Measurements from ENCODE around the gene INPP4A. TPM values are rescaled to one million over a fixed set of nuclear protein-coding genes. Genes with fewer than 3 reads are reported as not detected.
A peak's percentile ranks its signal among the peaks of the same experiment; 100 is the strongest.
"Not testable (repeated sequence)": the region's sequence is repeated elsewhere in the genome, so short reads cannot be mapped to it uniquely, and the experiment has no call there.

The INPP4A gene
- total RNA-seq, 2 experiments from 2014 or later, result 147 to 159 TPM

DNA sequence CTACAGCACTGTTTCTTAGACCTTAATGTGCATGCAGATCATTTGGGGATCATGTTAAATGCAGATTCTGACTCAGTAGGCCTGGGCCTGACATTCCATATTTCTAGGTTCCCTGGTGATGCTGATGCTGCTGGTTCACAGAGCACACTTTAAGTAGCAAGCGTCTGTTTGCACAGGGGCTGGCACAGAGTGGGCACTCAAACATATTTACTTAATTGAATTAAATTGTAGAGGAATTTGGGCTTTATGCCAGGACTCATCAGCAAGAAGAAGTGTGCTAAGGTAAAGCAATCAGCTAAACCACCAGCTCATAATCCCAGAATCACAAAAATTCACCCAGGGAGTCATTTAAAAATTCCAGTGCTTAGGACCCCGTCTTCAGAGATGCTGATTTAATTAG is 25.1 kb upstream of the INPP4A start:
- peaks cover 14% of the 10 kb centered on the region for H3K36me3 Mint-ChIP-seq
- POLR2A ChIA-PET, result no interaction called here
- peaks cover 7% of the 10 kb centered on the region for H3K4me1 Mint-ChIP-seq
- H3K9me3 Mint-ChIP-seq, result peaks cover 9% of the 10 kb centered on the region
- ATAC-seq (ENCODE audit: low read depth) (no peak), DNase-seq (no peak)
- no peak overlapping the region for H3K27ac Mint-ChIP-seq
- H3K27me3 Mint-ChIP-seq, result no peaks in the 10 kb centered on the region
- H3K4me3 Mint-ChIP-seq, result no peak overlapping the region

DNA sequence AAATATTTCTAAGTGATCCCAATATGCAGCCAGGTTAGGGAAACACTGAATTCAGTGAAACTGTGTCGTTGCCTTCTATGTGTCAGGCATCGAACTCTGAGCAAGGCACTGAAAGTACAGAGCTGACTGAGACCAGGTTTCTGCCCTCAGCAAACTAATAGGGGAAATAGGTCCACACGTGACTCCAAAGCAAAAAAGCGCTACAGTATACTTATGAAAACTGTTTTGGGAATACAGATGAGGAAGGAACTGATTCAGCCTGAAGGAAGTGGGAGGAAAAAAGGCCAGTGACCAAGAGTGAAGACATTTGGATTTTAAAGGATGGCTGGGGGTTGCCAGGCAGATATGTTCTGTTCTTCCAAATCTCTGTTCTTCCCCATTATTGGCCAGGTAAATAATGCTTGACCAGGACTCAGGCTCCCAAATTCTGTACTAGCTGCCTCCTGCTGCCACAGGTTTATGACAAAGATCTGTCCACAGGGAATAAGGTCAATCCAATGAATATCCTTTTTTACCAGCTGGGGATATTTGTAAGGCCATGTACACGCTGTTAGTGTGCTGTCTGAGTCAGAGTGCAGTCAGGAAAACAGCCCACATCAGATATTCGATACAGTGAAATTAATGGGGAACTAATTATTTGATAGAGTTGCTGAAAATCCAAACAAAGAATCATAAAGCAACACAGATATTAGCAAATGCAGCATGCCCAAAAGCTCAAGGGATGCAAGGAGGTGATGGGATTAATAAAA is 24.5 kb upstream of the INPP4A start:
- DNase-seq (no peak), ATAC-seq (ENCODE audit: low read depth) (no peak)
- Mint-ChIP-seq H3K36me3 (peaks cover 13% of the 10 kb centered on the region), H3K9me3 (peaks cover 9% of the 10 kb centered on the region), H3K27ac (no peak overlapping the region), H3K4me1 (peaks cover 7% of the 10 kb centered on the region), H3K4me3 (no peak overlapping the region), H3K27me3 (no peaks in the 10 kb centered on the region)
- POLR2A ChIA-PET, result interaction anchor here (0.9 kb wide), 1 partner anchor 23 kb away, joined by 3 read pairs; no protein-coding TSS in a partner anchor

DNA sequence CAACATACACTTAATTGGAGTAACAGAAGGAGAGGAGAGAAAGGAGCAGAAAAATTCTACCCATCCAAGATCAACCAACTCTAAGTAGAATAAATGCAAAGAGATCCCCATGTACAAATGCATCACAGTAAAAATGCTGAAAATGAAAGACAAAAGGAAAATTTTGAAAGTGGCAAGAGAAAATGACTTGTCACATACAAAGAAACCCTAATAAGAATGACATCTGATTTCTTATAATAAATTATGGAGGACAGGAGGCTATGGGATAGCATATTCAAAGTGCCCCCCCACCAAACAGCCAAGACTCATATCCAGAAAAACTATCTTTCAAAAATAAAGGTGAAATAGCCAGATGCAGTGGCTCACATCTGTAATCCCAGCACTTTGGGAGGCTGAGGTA is 22.2 kb upstream of the INPP4A start:
- DNase-seq, result no peak
- POLR2A ChIA-PET, result no interaction called here
- Mint-ChIP-seq H3K9me3 (peaks cover 9% of the 10 kb centered on the region), H3K27me3 (no peaks in the 10 kb centered on the region), H3K4me1 (peaks cover 2% of the 10 kb centered on the region), H3K27ac (no peak overlapping the region), H3K36me3 (peaks cover 13% of the 10 kb centered on the region), H3K4me3 (no peak overlapping the region)
- no peak for ATAC-seq (ENCODE audit: low read depth)

DNA sequence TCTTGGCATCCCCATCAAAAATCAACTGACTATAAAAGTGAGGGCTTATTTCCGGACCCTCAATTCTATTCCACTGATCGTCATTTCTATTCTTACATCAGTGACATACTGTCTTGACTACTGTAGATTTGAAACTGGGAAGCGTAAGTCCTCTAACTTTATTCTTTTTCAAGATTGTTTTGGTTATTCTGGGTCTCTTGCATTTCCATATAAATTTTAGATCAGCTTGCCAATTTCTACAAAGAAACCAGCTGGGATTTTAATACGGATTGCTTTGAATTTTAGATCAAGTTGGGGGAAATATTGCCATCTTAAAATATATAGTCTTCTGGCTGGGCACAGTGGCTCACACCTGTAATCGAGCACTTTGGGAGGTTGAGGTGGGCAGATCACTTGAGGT is 17.9 kb upstream of the INPP4A start:
- Mint-ChIP-seq H3K4me1 (no peaks in the 10 kb centered on the region), H3K27me3 (no peaks in the 10 kb centered on the region), H3K4me3 (no peak overlapping the region), H3K27ac (no peak overlapping the region), H3K9me3 (peaks cover 9% of the 10 kb centered on the region), H3K36me3 (peaks cover 9% of the 10 kb centered on the region)
- POLR2A ChIA-PET, result no interaction called here
- ATAC-seq (ENCODE audit: low read depth) (no peak), DNase-seq (no peak)

DNA sequence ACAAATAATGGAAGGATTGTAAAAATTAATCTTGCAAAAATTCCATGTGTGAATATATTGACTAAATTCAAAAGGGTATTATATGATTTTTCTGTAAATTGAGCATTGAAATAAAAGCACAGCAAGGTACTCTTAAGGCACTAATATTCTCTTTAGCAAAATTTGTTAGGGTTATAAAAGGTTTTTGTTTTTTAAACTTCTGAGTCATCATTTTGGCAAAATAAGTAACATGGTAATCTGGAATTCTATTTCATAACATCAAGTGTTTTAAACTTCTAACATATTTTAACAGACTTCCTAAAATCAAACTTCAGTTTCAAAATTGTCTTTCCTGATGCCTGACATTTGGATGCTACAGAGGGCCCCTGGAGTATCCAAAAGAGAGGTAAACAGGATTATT is 12.5 kb upstream of the INPP4A start:
- Mint-ChIP-seq H3K4me3 (no peak overlapping the region), H3K36me3 (peaks cover 8% of the 10 kb centered on the region), H3K9me3 (peaks cover 24% of the 10 kb centered on the region), H3K27me3 (peaks cover 3% of the 10 kb centered on the region), H3K27ac (no peak overlapping the region), H3K4me1 (peaks cover 2% of the 10 kb centered on the region)
- no peak for ATAC-seq (ENCODE audit: low read depth)
- no peak for DNase-seq
- POLR2A ChIA-PET, result no interaction called here

DNA sequence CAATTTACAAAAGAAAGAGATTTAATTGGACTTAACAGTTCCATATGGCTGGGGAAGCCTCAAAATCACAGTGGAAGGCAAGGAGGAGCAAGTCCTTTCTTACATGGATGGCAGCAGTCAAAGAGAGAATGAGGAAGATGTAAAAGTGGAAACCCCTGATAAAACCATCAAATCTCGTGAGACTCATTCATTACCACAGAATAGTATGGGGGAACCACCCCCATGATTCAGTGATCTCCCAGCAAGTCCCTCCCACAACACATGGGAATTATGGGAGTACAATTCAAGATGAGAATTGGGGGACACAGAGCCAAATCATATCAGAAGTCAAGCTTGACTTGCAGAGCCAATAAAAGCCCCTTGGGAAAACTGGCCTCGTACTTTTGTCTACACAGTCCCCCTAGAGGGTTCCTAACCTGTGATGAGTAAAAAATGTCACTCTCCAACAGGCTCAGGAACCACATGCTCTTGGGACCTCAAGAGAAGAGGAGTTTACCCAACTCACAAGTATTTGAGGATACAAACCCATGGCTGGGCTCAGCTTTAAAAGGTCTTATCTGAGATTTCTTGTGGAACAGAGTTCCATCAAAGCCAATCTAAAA is 11.2 kb upstream of the INPP4A start:
- POLR2A ChIA-PET, result no interaction called here

DNA sequence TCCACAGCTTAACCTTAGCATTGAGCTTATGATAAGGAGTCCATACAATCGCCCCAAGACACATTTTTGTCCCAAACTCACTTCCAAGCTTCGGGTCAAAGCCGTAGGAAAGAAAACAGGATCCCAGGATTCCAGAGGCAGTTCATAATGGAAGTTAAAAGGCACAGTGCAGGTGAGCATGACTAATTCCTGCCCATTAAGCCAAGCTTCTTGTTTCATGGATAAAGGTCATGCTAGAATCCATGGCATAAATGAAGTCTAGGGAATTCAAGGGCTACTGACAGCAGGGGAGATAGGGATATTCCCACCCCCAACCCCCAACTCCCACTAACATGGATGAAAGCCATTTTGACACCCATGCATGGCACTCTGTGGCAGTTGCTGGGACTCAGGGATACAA is 10.2 kb upstream of the INPP4A start:
- DNase-seq (no peak), ATAC-seq (ENCODE audit: low read depth) (no peak)
- H3K36me3 Mint-ChIP-seq, result peaks cover 15% of the 10 kb centered on the region
- H3K27me3 Mint-ChIP-seq, result peaks cover 3% of the 10 kb centered on the region
- peaks cover 13% of the 10 kb centered on the region for H3K4me1 Mint-ChIP-seq
- POLR2A ChIA-PET, result no interaction called here
- no peak overlapping the region for H3K4me3 Mint-ChIP-seq
- H3K27ac Mint-ChIP-seq, result no peak overlapping the region
- H3K9me3 Mint-ChIP-seq, result peaks cover 30% of the 10 kb centered on the region

More for the DNA sequence above, 11.2 kb upstream of the INPP4A start:
- DNase-seq (no peak), ATAC-seq (ENCODE audit: low read depth) (no peak)
- H3K4me1 Mint-ChIP-seq, result peaks cover 5% of the 10 kb centered on the region
- peaks cover 24% of the 10 kb centered on the region for H3K9me3 Mint-ChIP-seq
- H3K27me3 Mint-ChIP-seq, result peaks cover 3% of the 10 kb centered on the region
- no peak overlapping the region for H3K27ac Mint-ChIP-seq
- peaks cover 8% of the 10 kb centered on the region for H3K36me3 Mint-ChIP-seq
- H3K4me3 Mint-ChIP-seq, result no peak overlapping the region

DNA sequence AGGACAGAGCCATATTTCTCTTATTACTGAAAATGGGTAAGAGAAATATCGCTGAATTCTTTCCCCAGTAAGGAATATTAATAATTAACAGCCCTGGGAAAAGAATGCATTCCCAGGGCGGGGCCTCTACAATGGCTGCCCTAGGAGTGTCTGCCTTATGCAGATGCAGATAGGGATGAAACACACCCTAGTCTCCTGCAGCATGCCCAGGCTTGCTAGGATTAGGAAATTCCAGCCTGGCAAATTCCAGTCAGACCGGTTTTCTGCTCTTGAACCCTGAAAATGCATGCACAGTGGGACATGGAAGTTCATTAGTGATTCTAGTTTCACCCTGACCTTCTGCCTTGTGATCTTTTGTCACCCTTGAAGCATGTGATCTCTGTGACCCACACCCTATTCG is 9.0 kb upstream of the INPP4A start:
- H3K9me3 Mint-ChIP-seq, result peaks cover 38% of the 10 kb centered on the region
- ATAC-seq (ENCODE audit: low read depth); H3K4me3 Mint-ChIP-seq; H3K27me3 Mint-ChIP-seq; H3K27ac Mint-ChIP-seq; DNase-seq: not testable (repeated sequence)
- H3K36me3 Mint-ChIP-seq, result peaks cover 23% of the 10 kb centered on the region
- peaks cover 16% of the 10 kb centered on the region for H3K4me1 Mint-ChIP-seq
- POLR2A ChIA-PET, result interaction anchor here (0.6 kb wide), 1 partner anchor 12 kb away, joined by 3 read pairs; no protein-coding TSS in a partner anchor

DNA sequence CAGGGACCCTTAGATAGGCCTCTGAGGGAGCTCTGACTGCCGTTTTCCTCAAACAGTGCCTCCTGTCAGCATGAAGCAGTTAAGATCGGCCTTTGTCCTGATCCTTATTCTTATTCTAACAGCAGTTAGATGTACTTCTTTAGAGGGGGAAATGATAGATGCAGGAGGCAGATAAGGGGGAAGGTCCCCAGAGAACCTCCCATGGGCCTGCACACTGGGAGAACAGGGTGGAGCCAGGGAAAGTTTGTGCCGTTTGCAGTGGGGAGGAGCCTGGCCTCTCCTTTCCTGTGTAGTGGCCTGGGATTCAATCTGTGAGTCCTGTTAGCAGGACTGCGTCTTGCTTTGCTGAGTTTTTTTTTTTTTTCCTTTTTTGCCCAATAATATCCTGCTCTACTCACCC is 7.9 kb upstream of the INPP4A start:
- Mint-ChIP-seq H3K27me3 (peaks cover 3% of the 10 kb centered on the region), H3K4me3 (no peak overlapping the region), H3K9me3 (peaks cover 36% of the 10 kb centered on the region), H3K4me1 (peaks cover 16% of the 10 kb centered on the region), H3K27ac (no peak overlapping the region), H3K36me3 (peaks cover 23% of the 10 kb centered on the region)
- DNase-seq (no peak), ATAC-seq (ENCODE audit: low read depth) (no peak)
- POLR2A ChIA-PET, result no interaction called here

DNA sequence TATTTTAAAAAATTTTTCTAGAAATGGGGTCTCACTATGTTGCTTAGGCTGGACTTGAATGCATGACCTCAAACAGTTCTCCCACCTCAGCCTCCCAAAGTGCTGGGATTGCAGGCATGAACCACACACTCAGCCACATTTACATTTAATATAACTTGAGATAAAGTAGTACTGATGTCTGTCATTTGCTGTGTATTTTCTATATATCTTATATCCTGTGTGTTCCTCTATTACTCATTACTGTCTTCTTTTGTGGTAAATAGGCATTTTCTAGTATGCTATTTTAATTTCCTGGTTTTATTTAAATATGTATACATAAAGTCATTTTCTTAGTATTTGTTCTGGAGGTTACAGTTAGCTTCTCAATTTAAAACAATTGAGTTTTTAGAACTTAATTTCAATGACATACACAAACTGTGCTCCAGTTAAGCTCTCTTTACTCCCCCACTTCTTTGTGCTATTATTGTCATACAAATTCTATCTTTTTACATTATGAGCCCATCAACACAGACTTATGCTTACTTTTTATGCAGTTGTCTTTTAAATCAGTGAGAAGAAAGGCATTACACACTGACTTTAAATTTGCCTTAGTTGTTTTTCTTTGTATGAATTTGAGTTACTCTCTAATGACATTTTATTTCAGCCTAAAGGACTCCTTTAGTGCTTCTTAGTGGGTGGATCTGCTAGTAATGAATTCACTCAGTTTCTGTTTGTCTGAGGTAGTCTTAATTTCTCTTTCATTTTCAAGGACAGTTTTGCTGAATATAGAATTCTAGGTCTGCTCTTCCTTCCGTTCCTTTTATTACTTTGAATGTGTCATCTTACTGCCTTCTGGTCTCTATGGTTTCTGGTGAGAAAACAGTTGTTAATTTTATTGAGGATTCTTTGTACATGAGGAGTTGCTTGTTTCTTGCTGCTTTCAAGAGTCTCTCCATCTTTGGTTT is 6.2 kb upstream of the INPP4A start:
- peaks cover 28% of the 10 kb centered on the region for H3K9me3 Mint-ChIP-seq
- H3K36me3 Mint-ChIP-seq, result peaks cover 18% of the 10 kb centered on the region
- no peak for DNase-seq
- H3K4me1 Mint-ChIP-seq, result peaks cover 13% of the 10 kb centered on the region
- H3K4me3 Mint-ChIP-seq, result peak overlapping the region; percentile 60
- peak; percentile 96 for ATAC-seq (ENCODE audit: low read depth)
- peak overlapping the region; percentile 88 for H3K27ac Mint-ChIP-seq
- POLR2A ChIA-PET, result no interaction called here
- no peaks in the 10 kb centered on the region for H3K27me3 Mint-ChIP-seq

DNA sequence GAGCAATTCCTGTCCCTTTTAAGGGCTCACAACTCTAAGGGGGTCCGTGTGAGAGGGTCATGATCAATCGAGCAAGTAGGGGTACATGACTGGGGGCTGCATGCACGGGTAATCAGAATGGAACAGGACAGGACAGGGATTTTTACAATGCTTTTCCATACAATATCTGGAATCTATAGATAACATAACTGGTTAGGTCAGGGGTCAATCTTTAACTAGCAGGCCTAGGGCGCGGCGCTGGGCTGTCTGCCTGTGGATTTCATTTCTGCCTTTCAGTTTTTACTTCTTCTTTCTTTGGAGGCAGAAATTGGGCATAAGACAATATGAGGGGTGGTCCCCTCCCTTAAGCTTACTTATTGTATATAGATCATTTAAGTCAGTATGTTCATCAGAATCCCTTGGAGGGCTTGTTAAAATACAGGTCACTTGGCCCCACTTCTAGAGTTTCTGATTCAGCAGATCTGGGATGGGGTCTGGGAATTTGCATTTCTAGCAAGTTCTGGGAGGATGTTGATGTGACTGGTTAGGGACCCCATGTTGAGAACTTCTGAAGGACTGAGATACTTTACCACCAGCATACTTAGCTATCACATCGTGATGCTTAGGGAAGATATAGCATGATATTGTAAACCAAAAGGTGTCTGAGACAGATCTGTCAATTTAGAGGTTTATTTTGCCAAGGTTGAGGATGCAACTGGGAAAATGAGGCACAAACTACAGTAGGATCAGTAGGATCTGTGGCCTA is 2.8 kb upstream of the INPP4A start:
- POLR2A ChIA-PET, result interaction anchor here (1.0 to 1.2 kb wide), 2 partner anchors 23 to 63 kb away, joined by 3 read pairs; no protein-coding TSS in a partner anchor
- no peak for DNase-seq
- Mint-ChIP-seq H3K27ac (no peak overlapping the region), H3K4me1 (peaks cover 24% of the 10 kb centered on the region), H3K9me3 (peaks cover 14% of the 10 kb centered on the region), H3K4me3 (no peak overlapping the region), H3K36me3 (peaks cover 26% of the 10 kb centered on the region), H3K27me3 (no peaks in the 10 kb centered on the region)
- ATAC-seq (ENCODE audit: low read depth), result no peak

DNA sequence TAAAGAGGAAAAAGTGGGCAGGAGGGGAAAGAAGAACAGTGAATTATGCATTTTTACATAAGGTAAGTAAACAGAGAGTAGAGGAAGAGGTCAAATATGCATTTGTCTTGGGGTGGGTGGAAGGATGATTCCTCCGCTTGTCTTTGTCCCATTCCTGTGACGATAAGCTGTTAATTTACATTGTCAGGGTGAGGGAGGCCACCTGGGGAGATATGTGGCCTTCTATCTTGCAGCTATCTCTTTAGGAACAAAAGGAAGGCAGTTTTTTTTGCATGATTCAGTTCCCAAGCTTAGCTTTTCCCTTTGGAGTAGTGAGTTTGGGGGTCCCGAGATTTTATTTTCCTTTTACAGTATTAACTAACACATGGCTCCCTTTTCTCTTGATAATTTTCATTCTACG is 2.2 kb upstream of the INPP4A start:
- Mint-ChIP-seq H3K27ac (no peak overlapping the region), H3K36me3 (peaks cover 26% of the 10 kb centered on the region), H3K27me3 (no peaks in the 10 kb centered on the region), H3K4me3 (no peak overlapping the region), H3K4me1 (peaks cover 27% of the 10 kb centered on the region), H3K9me3 (peaks cover 14% of the 10 kb centered on the region)
- POLR2A ChIA-PET, result interaction anchor here (0.6 to 1.2 kb wide), 3 partner anchors 22 to 311 kb away, joined by 3 read pairs; no protein-coding TSS in a partner anchor
- ATAC-seq (ENCODE audit: low read depth) (no peak), DNase-seq (no peak)
